ENCODE measurements around the gene TENT4A.

Gene TENT4A

GRCh38 chr5:6717247-6717646 lies 4.0 kb downstream of the TENT4A start:
- no peak for DNase-seq (ENCODE audit: low read depth in 3 of 3)

- no peak for DNase-seq (ENCODE audit: low read depth in 3 of 3)
Observed at GRCh38 chr5:6717687-6718086, 4.5 kb downstream of the TENT4A start.

GRCh38 chr5:6718161-6718681 lies 5.0 kb downstream of the TENT4A start:
- no peak for DNase-seq (ENCODE audit: low read depth in 3 of 3)

- DNase-seq (ENCODE audit: low read depth in 3 of 3), result no peak
Observed at GRCh38 chr5:6718718-6719117, 5.5 kb downstream of the TENT4A start.

- no peak for DNase-seq (ENCODE audit: low read depth in 3 of 3)
Observed at GRCh38 chr5:6719417-6719816, 6.2 kb downstream of the TENT4A start.

GRCh38 chr5:6719896-6720560 lies 6.8 kb downstream of the TENT4A start:
- no peak for DNase-seq (ENCODE audit: low read depth in 3 of 3)

GRCh38 chr5:6720561-6720921 lies 7.3 kb downstream of the TENT4A start:
- no peak for DNase-seq (ENCODE audit: low read depth in 3 of 3)

- no peak for DNase-seq (ENCODE audit: low read depth in 3 of 3)
Observed at GRCh38 chr5:6721442-6721841, 8.2 kb downstream of the TENT4A start.

- DNase-seq (ENCODE audit: low read depth in 3 of 3), result no peak
Observed at GRCh38 chr5:6722015-6722414, 8.8 kb downstream of the TENT4A start.

GRCh38 chr5:6723122-6723815 lies 10.0 kb downstream of the TENT4A start:
- no peak for DNase-seq (ENCODE audit: low read depth in 3 of 3)

- no peak for DNase-seq (ENCODE audit: low read depth in 3 of 3)
Observed at GRCh38 chr5:6723816-6724300, 10.6 kb downstream of the TENT4A start.

- DNase-seq (ENCODE audit: low read depth in 3 of 3), result no peak
Observed at GRCh38 chr5:6724321-6724929, 11.2 kb downstream of the TENT4A start.

GRCh38 chr5:6725421-6725820 lies 12.2 kb downstream of the TENT4A start:
- no peak for DNase-seq (ENCODE audit: low read depth in 3 of 3)

- DNase-seq (ENCODE audit: low read depth in 3 of 3), result no peak
Observed at GRCh38 chr5:6726006-6726405, 12.8 kb downstream of the TENT4A start.

- DNase-seq (ENCODE audit: low read depth in 3 of 3), result no peak
Observed at GRCh38 chr5:6727231-6727630, 14.0 kb downstream of the TENT4A start.

- no peak for DNase-seq (ENCODE audit: low read depth in 3 of 3)
Observed at GRCh38 chr5:6728011-6728794, 15.0 kb downstream of the TENT4A start.

- DNase-seq (ENCODE audit: low read depth in 3 of 3), result no peak
Observed at GRCh38 chr5:6728795-6729183, 15.6 kb downstream of the TENT4A start.

- no peak for DNase-seq (ENCODE audit: low read depth in 3 of 3)
Observed at GRCh38 chr5:6729386-6730310, 16.4 kb downstream of the TENT4A start.

- no peak for DNase-seq (ENCODE audit: low read depth in 3 of 3)
Observed at GRCh38 chr5:6730407-6730806, 17.2 kb downstream of the TENT4A start.

GRCh38 chr5:6730807-6731206 lies 17.6 kb downstream of the TENT4A start:
- DNase-seq (ENCODE audit: low read depth in 3 of 3), result no peak

Measured in stimulated activated CD4-positive, alpha-beta T cell treated with anti-CD3 and anti-CD28 coated beads, TNF-alpha, amount 100 ng/mL, for 4 hours (primary cell).